Panc1 (cell line): ENCODE measurements around the gene POLA1. TPM values are rescaled to one million over a fixed set of nuclear protein-coding genes. Genes with fewer than 3 reads are reported as not detected.

ENCODE experiments used
- ATAC-seq: fragments of 200-7000 bp; cut with Tn5 transposase; 2 replicates; pipeline ENCODE4 v1.9.1; 2020; ENCODE audit warnings: mild to moderate bottlenecking, moderate library complexity
- BruUV-seq: library from RNA; stranded (reverse); fragments of 400-500 nt; replicated peaks from 2 replicates; lab custom pipeline; 2021; lab: Mats Ljungman, UMichigan
- CTCF ChIA-PET: fragments of 300-600 bp; sonication (Branson Sonifier 250); formaldehyde crosslinking; loops from one replicate; lab custom pipeline; 2022; ENCODE audit warnings: antibody characterized with exemption; lab: Charles Lee
- POLR2A ChIA-PET: fragments of 300-600 bp; sonication (Branson Sonifier 250); formaldehyde crosslinking; loops from one replicate; lab custom pipeline; 2022; ENCODE audit warnings: antibody characterized with exemption; lab: Charles Lee
- DNase-seq: peaks from one replicate; pipeline ENCODE4 v3.0.0-alpha.2; 2010; ENCODE audit warnings: low read depth, low spot score
- H3K27ac ChIP-seq: 2 replicates; pipeline ENCODE4 v1.5.1; 2011; ENCODE audit warnings: mild to moderate bottlenecking, low read length, inconsistent platforms
- H3K27me3 ChIP-seq: fragments of 200-500 bp; sonication (Bioruptor generic); 2 replicates; pipeline ENCODE4 v1.6.0; 2014; ENCODE audit warnings: low read length, inconsistent platforms; ENCODE audit not compliant: control insufficient read depth, insufficient read depth
- H3K36me3 ChIP-seq: fragments of 200-500 bp; sonication (Bioruptor generic); 2 replicates; pipeline ENCODE4 v1.5.1; 2014; ENCODE audit warnings: inconsistent platforms, mild to moderate bottlenecking, low read length, moderate library complexity; ENCODE audit not compliant: control insufficient read depth, insufficient read depth
- H3K4me1 ChIP-seq: 2 replicates; pipeline ENCODE4 v1.5.1; 2011; ENCODE audit warnings: inconsistent platforms, mild to moderate bottlenecking, low read length, moderate library complexity; ENCODE audit not compliant: control insufficient read depth, insufficient read depth
- H3K4me3 ChIP-seq, 2 experiments: 2 replicates each; pipeline ENCODE4 v1.5.1; 2011 to 2012; ENCODE audit warnings: low read depth in 2 of 2, low read length in 2 of 2, mild to moderate bottlenecking in 2 of 2, inconsistent platforms in 1 of 2, moderate library complexity in 1 of 2
- H3K9me3 ChIP-seq: fragments of 200-500 bp; sonication (Bioruptor generic); 2 replicates; pipeline ENCODE4 v1.5.1; 2014; ENCODE audit warnings: low read depth, mild to moderate bottlenecking, inconsistent platforms, low read length, moderate library complexity; ENCODE audit not compliant: control insufficient read depth, insufficient read depth
- POLR2AphosphoS5 ChIP-seq: IDR thresholded peaks from 2 replicates; pipeline ENCODE4 v1.6.1; 2012; ENCODE audit warnings: mild to moderate bottlenecking, low read depth, low read length, moderate library complexity
- REST ChIP-seq, 2 experiments: IDR thresholded peaks; 2 replicates each; pipeline ENCODE4 v1.6.1; 2011 to 2012; ENCODE audit warnings: low read depth in 2 of 2, control low read depth in 1 of 2, low read length in 1 of 2, mild to moderate bottlenecking in 1 of 2, moderate library complexity in 1 of 2; ENCODE audit not compliant: insufficient read depth in 1 of 2
- SIN3A ChIP-seq: IDR thresholded peaks from 2 replicates; pipeline ENCODE4 v1.6.1; 2012; ENCODE audit warnings: low read depth, mild to moderate bottlenecking, low read length, moderate library complexity, borderline replicate concordance; ENCODE audit not compliant: insufficient read depth
- TCF7L2 ChIP-seq: IDR thresholded peaks from 2 replicates; pipeline ENCODE4 v1.6.1; 2011; ENCODE audit warnings: mild to moderate bottlenecking, low read depth, low read length, inconsistent platforms
- in situ Hi-C: cut with HindIII; loops from 2 replicates; pipeline ENCODE4 v1.10.0; 2016; ENCODE audit warnings: low sequenced_read_pairs, low pct_unique_long_range_greater_than_20kb
- intact Hi-C: fragments of 100-400 bp; cut with micrococcal nuclease; formaldehyde crosslinking; loops from one replicate; pipeline ENCODE4 v1.10.0; 2022; ENCODE audit not compliant: unreplicated experiment
- total RNA-seq: library from RNA; stranded (reverse); gene quantifications from one replicate; pipeline ENCODE4 v1.2.1, GENCODE V29; 2021; ENCODE audit not compliant: unreplicated experiment
- TF ChIP-seq, protein P1 (sequence below): fragments of 450-650 bp; IDR thresholded peaks from 2 replicates; pipeline ENCODE4 v1.5.1; 2017; ENCODE audit warnings: mild to moderate bottlenecking

Gene POLA1
- total RNA-seq, 1 experiment from 2014 or later = 10.5 TPM

GRCh38 chrX:24661292-24661691, 32.4 kb upstream of the POLA1 start:
- ChIA-PET CTCF (no interaction called here), POLR2A (no interaction called here)
- in situ Hi-C loops = no loop called here
- Histone ChIP-seq H3K4me3 (no peak overlapping the region), H3K9me3 (no peaks in the 10 kb centered on the region), H3K4me1 (no peaks in the 10 kb centered on the region), H3K27me3 (no peaks in the 10 kb centered on the region), H3K27ac (no peak overlapping the region), H3K36me3 (no peaks in the 10 kb centered on the region)
- intact Hi-C loops = no loop called here
- DNase-seq (no peak), ATAC-seq (no peak)
- no peak for TF ChIP-seq POLR2AphosphoS5
- TF ChIP-seq, protein P1, sequence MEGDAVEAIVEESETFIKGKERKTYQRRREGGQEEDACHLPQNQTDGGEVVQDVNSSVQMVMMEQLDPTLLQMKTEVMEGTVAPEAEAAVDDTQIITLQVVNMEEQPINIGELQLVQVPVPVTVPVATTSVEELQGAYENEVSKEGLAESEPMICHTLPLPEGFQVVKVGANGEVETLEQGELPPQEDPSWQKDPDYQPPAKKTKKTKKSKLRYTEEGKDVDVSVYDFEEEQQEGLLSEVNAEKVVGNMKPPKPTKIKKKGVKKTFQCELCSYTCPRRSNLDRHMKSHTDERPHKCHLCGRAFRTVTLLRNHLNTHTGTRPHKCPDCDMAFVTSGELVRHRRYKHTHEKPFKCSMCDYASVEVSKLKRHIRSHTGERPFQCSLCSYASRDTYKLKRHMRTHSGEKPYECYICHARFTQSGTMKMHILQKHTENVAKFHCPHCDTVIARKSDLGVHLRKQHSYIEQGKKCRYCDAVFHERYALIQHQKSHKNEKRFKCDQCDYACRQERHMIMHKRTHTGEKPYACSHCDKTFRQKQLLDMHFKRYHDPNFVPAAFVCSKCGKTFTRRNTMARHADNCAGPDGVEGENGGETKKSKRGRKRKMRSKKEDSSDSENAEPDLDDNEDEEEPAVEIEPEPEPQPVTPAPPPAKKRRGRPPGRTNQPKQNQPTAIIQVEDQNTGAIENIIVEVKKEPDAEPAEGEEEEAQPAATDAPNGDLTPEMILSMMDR = no peak
- no TSS peak for BruUV-seq

DNA sequence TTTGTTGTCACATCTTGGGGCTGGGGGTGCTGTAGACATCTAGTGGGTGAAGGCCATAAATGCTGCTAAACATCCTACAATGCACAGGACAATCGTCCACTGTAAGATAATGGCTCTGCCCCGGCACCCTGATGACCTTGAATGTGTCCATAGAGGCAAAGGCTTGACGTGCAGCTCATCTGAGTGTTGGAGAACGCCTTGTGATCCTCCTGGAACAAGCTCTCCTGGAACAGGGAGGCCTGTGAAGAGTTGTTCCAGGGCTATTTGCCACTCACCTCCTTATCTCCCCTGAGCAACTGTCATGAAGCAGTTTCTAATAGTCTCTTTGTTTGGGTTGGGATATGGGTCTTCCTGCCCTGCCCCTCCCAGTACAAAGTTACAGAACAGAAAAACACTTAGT, 31.4 kb upstream of the POLA1 start:
- no peak for DNase-seq
- no peaks in the 10 kb centered on the region for H3K4me1 ChIP-seq
- H3K27me3 ChIP-seq = no peaks in the 10 kb centered on the region
- ChIA-PET CTCF (no interaction called here), POLR2A (no interaction called here)
- in situ Hi-C loops = no loop called here
- no peaks in the 10 kb centered on the region for H3K9me3 ChIP-seq
- ATAC-seq = no peak
- intact Hi-C loops = no loop called here
- TF ChIP-seq TCF7L2 (no peak), REST (IDR thresholded peaks at IDR 0.05; ENCODE audit: insufficient read depth in 1 of 2, low read depth in 2 of 2, low read length in 1 of 2) (no peak), POLR2AphosphoS5 (no peak), SIN3A (no peak)
- TF ChIP-seq, protein P1 = no peak
- no peaks in the 10 kb centered on the region for H3K36me3 ChIP-seq
- H3K4me3 ChIP-seq = no peak overlapping the region
- no TSS peak for BruUV-seq
- H3K27ac ChIP-seq = no peak overlapping the region
